WTC11 (cell line): ENCODE data around the gene RNU1-4.
"Not testable (repeated sequence)": the region's sequence is repeated elsewhere in the genome, so short reads cannot be mapped to it uniquely, and the experiment has no call there.

Source experiments
- FOXJ3 ChIP-seq: sonication (generic); formaldehyde crosslinking; IDR thresholded peaks from 2 replicates; pipeline ENCODE4 v1.9.0; 2021; ENCODE audit warnings: missing genetic modification reagents, mild to moderate bottlenecking, borderline replicate concordance
- KAT7 ChIP-seq: sonication (generic); formaldehyde crosslinking; IDR thresholded peaks from 2 replicates; pipeline ENCODE4 v1.8.1; 2023; ENCODE audit warnings: missing genetic modification reagents, mild to moderate bottlenecking, borderline replicate concordance
- TF ChIP-seq, protein P1 (sequence below): sonication (generic); formaldehyde crosslinking; IDR thresholded peaks from 2 replicates; pipeline ENCODE4 v1.8.0; 2023; ENCODE audit warnings: missing genetic modification reagents
- TF ChIP-seq, protein P2 (sequence below): fragments of 200-600 bp; IDR thresholded peaks from 2 replicates; pipeline ENCODE4 v1.8.0; 2022; ENCODE audit warnings: antibody characterized with exemption

DNA sequence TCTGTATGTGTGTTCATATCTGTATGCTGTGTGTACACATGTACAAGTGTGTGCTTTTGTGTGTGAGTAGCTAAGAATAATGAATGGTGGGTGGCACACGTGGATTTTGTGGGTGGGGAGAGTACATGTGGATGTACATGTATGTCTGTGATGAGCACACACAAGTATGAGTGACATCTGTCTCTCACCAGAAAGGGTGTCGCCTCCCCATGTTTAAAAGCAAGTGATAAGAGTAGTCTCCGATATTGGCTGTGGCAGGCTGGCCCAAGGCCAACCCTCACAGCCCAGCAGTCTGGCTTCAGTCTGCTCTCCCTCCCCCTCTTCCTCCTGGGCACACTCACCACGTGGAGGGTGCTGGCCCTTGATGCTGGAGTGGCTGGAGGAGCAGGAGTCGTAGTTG, 36.7 kb upstream of the RNU1-4 start:
- TF ChIP-seq, protein P1, sequence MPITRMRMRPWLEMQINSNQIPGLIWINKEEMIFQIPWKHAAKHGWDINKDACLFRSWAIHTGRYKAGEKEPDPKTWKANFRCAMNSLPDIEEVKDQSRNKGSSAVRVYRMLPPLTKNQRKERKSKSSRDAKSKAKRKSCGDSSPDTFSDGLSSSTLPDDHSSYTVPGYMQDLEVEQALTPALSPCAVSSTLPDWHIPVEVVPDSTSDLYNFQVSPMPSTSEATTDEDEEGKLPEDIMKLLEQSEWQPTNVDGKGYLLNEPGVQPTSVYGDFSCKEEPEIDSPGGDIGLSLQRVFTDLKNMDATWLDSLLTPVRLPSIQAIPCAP (CRISPR knock-in tag): not testable (repeated sequence)
- TF ChIP-seq, protein P2, sequence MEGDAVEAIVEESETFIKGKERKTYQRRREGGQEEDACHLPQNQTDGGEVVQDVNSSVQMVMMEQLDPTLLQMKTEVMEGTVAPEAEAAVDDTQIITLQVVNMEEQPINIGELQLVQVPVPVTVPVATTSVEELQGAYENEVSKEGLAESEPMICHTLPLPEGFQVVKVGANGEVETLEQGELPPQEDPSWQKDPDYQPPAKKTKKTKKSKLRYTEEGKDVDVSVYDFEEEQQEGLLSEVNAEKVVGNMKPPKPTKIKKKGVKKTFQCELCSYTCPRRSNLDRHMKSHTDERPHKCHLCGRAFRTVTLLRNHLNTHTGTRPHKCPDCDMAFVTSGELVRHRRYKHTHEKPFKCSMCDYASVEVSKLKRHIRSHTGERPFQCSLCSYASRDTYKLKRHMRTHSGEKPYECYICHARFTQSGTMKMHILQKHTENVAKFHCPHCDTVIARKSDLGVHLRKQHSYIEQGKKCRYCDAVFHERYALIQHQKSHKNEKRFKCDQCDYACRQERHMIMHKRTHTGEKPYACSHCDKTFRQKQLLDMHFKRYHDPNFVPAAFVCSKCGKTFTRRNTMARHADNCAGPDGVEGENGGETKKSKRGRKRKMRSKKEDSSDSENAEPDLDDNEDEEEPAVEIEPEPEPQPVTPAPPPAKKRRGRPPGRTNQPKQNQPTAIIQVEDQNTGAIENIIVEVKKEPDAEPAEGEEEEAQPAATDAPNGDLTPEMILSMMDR: not testable (repeated sequence)
- TF ChIP-seq KAT7, FOXJ3 (CRISPR knock-in tag): not testable (repeated sequence)
